Stimulated activated CD4-positive, alpha-beta T cell treated with anti-CD3 and anti-CD28 coated beads, Interleukin-4, amount 100 ng/mL, for 48 hours (primary cell): Measurements from ENCODE around the gene SH3PXD2A.
"Not testable (repeated sequence)": the region's sequence is repeated elsewhere in the genome, so short reads cannot be mapped to it uniquely, and the experiment has no call there.

Experiments
- DNase-seq, 2 donors: peaks; one replicate each; pipeline ENCODE4 v3.0.0-alpha.2; 2020; ENCODE audit warnings: low read depth in 2 of 2

Gene SH3PXD2A

DNA sequence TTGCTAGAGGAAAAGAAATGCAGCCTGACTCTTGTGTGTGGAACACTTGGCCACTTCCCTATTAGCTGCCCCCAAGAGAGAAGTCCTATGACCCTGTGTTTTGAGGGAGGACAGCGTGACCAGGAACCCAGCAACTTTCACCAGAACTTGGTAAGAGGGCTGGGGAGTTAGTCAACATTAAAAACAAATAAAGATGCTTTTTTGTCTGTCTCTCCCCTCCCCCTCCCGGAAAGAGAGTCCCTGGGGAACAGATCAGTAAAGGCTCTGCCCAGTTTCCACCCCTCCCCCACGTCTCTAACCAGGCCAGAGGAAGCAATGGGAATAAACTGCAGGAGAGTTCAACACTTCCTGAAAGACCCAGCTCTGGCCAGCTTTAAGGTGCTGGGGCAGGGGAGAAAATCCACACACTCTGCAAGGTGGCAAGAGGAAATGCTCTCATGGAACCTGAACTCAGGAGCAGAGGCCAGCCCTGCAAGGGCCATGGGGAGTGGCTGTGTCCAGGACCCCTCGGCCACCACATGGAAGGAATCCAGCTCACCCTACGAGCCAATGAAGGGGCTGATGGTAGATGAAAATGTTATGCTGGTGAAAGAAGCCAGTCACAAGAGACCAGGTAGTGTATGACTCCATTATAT, 21.5 kb downstream of the SH3PXD2A start:
- DNase-seq, result no peak

GRCh38 chr10:103832806-103833205, 22.6 kb downstream of the SH3PXD2A start:
- no peak for DNase-seq

- DNase-seq, result no peak
These were observed 25.4 kb downstream of the SH3PXD2A start for GRCh38 chr10:103829838-103830465.

GRCh38 chr10:103829278-103829677, 26.1 kb downstream of the SH3PXD2A start:
- no peak for DNase-seq

DNA sequence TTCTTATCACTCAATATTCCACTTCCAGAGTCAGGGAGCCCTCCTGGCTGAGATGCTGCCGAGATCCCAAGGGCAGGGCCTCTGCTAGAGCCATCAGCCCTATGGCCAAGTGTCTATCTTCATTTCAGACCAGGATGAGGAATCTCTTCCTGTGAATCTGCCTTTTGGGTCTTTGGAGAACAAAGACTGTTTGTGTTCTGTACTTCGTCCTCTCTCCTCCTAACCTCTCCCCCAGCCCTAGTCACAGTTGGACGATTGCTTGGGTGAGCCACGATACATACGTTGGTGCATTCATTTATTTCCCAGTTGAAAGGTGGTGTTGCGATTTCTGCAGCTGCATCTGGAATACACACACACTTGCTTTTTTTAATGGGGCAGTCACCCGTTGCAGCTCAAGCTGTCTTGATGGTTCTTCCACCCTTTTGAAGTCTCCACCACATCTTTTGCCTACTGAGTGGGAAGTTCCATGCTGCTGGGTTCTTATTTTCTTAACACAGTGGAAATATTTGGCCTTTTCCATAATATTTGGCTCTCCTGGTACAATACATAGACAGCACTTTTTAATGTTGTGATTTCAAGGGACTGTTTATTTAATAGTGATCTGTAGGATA, 26.7 kb downstream of the SH3PXD2A start:
- DNase-seq, result no peak

DNA sequence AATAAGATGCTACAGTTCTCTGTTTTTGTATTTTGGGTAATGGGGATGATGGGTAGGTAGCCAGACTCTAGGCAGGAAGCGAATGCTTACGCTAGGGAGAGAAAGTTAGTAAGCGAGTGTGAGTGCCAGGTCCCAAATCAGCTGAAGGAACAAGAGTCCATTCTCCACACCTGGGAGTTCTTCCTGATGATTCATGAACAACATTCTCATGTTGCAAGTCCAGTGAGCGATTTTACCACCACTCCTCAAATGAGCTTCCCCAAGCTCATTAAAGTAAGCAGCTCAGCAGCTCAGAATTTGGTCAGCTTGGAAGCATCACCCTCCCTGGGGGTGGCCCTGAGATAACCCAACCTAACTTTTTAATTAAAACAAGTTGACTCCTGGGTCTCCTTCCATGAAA, 27.3 kb downstream of the SH3PXD2A start:
- no peak for DNase-seq

DNA sequence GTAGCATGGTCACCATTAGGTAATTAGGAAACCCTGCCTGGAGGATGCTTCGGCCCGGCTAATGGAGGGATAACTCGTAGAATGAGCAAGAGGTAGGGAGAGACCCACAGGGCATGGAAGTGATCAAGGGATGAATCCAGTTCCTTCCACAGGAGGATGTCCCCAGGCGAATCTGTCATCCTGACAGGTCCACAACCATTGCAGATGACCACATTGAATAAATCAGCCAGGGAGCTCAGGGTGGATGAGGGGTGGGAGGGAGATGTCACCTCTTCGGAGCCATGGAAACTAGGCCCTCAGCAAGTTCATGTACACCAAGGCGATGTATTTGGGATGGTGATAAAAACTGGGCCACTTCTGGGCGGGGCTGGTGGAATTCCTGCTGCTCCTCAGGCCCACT, 28.5 kb downstream of the SH3PXD2A start:
- no peak for DNase-seq

DNA sequence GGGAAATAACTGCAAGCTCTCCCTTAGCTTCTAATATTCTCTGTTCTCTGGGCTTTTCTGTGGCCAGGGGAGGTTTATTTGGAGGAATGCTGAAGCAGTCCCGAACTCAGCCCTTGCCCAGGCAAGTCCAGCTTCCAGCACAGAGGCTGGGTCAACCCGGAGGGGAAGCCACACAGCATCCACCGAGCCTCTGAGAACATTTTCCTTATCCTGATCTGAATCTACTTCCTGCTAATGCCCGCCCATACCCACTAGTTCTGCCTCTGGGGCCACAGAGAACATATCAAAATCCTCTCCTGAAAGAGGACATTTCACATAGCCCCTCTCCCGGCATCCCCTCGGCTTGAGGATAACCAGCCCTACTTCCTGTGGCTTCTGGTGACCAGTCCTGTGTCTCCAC, 31.1 kb downstream of the SH3PXD2A start:
- DNase-seq, result no peak

DNA sequence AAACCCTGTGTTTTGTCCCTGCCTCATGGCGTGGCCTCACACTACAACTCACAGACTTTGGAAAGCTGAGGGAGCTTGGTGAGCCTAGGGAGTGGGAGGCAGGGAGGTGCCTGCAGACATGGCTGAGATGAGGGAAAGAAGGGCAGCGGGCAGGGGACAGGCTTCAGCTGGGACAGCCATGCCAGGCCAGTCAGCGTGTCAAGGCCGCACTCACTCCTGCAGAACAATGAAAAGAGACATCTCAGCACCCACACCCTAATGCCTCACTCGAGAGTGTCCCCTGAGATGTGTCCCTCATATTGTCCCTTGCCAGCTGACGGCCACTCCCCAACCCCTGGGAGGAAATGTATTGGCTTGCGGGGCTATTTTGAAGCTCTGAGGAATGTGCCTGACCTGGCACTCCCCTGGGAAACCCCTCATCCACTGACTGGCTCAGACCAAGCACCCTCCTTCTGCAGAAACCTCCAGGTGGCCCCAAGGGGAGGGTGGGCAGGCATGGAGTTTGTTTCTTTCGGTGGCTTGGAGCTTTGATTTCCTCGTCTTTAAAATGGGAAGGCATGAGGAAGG, 31.6 kb downstream of the SH3PXD2A start:
- DNase-seq, result no peak

DNA sequence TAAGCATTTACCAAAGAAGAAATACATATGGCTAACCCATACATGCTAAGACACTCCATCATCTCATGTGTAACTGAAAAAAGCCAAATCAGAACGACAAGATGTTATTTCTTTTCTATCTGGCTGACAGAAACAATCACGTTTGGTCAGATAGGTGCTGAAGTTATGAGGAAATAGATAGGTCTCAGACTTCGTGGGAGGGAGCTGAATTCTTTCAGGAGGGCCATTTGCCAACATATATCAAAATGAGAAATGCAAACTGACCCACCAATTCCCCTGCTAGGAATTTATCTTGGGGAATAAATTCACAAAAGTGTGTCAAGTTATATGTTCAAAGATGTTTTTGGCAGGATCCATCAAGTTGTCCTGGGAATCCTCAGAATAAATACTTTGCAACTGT, 32.6 kb downstream of the SH3PXD2A start:
- no peak for DNase-seq

DNA sequence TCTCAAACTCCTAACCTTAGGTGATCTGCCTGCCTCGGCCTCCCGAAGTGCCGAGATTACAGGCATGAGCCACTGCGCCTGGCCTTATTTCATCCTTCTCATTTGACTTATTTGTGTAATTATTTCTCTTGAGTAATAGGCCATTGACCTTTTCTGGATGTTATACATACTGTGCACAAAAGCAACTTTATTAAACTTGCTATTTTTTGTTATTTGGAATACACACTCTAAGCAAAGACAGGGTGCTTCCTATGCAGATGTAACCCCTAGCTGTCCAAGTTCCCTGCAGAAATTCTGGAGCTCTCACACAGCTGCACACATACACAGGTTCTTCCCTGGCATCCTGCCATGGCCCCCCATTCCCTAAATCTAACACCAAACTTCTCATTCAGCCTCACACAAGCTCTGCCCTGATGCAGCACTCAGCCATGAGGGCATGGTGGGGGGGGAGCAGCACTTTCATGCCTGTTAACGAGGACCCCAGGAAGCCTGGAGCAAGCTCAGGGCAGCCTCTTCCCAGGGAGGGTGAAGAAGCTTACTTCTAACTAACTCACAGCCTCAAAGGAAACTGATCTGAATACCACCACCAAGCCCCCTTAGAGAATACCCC, 33.2 kb downstream of the SH3PXD2A start:
- no peak for DNase-seq

DNA sequence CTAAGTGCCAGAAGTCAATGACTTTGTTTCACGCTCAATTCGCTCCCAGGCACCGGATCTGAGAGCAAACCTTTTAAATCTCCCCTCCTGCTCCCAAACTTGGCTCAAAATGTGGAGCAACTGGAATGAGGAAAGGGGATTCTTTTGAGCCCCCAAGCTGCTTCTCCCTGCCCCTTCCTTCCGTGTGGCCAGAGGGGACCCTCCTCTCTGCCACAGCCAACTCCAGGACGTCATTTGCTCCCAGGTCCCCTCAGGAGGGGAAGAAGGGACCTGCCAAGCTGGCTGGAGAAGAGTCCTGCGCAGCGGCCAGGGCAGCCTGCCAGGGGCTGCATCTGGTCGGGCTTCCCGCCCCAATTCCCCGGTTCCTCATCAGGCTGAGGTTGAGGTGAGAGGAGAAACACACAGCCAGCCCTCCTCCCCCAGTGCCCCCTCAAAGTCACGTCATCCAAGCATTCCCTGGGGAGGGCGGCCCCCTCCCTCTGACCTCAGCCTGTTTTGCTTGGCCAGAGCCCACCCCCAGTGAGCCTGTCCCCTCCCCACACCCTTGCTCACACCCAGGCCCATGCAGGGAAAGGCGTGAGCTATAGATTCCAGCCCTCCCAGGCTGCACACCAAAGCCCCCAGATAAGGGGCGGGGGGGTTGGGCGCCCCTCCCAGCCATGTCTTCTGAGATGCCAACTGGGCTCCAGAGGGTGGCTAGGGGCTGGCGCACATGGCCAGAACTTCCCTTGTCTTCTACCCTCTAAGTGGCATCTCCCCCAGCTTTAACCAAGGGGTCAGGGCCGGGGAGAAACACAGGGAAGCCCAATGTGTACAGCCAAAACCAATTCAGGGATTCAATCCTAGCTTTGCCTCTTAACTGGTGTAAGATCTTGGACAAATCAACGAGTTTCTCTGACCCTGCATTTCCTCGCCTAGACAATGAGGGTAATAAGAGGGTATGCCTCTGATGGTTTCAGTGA, 35.0 kb downstream of the SH3PXD2A start:
- no peak for DNase-seq

DNA sequence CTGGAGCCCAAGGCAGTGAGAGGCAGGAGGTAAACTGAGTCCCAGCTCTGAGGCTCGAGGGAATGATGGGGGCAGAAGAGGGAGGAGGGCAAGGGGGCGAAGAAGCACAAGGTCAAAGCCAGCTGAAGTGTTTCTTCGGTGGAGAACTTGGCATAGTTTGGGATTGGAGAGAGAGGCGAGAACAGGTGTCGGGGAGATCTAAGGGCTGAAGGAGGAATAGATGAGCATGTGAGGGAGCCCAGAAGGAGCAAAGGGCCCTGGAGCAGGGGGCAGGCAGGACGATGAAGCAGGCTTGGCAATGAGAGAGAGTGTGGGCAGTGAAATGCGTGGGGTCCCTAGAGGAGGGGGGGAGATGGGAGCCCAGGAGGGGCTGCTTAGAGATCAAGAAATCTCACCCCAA, 35.9 kb downstream of the SH3PXD2A start:
- no peak for DNase-seq

DNA sequence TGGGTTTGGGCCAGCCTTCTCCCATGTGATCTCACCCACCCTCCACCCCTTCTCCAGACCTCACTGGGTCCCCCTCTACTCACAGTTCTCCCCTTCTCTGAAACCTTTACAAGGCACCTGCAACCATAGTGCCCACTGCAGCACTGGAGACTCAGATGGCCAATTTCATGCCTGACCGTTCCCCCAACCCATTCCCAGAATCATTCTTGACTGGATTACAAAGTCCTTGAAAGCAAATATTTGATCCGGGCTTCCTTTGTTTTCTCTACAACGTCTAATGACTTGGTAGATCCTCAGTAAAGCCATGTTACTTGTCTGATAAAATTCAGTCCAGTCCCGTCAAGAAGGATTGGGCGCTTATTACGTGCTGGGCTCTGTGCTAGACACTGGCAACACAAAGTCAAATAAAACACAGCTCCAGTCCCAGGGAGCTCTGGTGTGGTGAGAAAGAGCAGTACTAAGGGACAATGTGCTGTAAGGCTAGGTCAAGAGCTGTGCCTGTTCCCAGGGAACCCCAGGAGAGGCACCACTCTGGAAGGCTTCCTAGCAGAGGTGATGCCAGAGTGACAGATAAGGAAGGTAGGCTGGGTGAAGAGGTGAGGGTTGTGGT, 36.5 kb downstream of the SH3PXD2A start:
- no peak for DNase-seq

- DNase-seq, result no peak
These were observed 37.3 kb downstream of the SH3PXD2A start for GRCh38 chr10:103818105-103818504.

DNA sequence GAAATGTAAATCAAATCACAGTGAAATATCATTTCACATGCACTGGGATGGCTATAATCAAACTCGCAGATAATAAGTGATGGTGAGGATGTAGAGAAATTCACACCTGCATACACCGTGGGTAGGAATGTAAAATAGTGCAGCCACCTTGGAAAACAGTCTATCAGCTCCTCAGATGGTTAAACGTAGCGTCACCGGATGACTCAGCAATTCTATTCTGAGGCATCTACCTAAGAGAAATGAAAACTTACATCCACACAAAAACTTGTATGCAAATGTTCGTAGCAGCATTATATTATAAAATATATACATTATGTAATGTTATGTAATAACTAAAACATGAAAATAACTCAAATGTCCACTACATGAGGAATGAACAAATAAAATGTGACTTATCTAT, 38.9 kb downstream of the SH3PXD2A start:
- DNase-seq, result no peak

- DNase-seq, result no peak
These were observed 40.6 kb downstream of the SH3PXD2A start for GRCh38 chr10:103814626-103815370.

DNA sequence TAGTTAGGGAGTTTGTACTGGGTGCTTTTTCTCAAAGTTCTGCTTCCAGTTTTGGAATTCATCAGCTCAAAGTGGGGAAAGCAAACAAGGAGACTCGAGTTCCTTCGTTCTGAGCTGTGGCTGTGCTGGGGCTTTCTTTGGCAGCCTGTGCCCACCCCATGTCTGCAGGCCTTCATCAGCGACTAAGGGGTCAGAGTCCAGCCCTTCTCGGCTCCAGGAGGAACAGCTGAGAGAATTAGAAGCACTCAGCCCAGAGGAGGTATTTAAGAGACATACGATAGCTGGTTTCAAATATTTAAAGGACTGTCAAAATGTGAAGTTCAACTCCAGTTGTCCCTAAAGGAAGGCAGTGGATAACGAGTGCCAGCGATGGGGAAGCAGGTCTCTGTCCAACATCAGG, 41.3 kb downstream of the SH3PXD2A start:
- no peak for DNase-seq

- DNase-seq, result not testable (repeated sequence)
These were observed 42.1 kb downstream of the SH3PXD2A start for GRCh38 chr10:103813312-103813711.

GRCh38 chr10:103812432-103812831, 42.9 kb downstream of the SH3PXD2A start:
- no peak for DNase-seq
